G401 (cell line): Measurements from ENCODE around the gene DNAJC17. TPM values are rescaled to one million over a fixed set of nuclear protein-coding genes. Genes with fewer than 3 reads are reported as not detected.

Experiments
- total RNA-seq: library from RNA; depleted of rRNA; stranded (reverse); fragments of >200 nt; shearing (Covaris generic); gene quantifications from 2 replicates; pipeline ENCODE4 v1.2.3, GENCODE V29; 2014; rRNA removed

The DNAJC17 gene
- total RNA-seq, 1 experiment from 2014 or later: 100 TPM

Other genes with a start within 250 kb of the DNAJC17 start
- 41.9 and 66.4 TPM in 2 replicates for gene CCDC32, start 242.4 kb downstream of the DNAJC17 start, total RNA-seq
- 21.7 and 33.5 TPM in 2 replicates for gene RPUSD2, start 238.2 kb downstream of the DNAJC17 start, total RNA-seq
- 38.4 and 40.6 TPM in 2 replicates for gene KNL1, start 213.2 kb downstream of the DNAJC17 start, total RNA-seq
- 7.1 and 12.0 TPM in 2 replicates for gene RAD51, start 112.3 kb downstream of the DNAJC17 start, total RNA-seq
- 107 and 114 TPM in 2 replicates for gene RMDN3, start 52.2 kb downstream of the DNAJC17 start, total RNA-seq
- 829 and 1,388 TPM in 2 replicates for gene GCHFR, start 43.4 kb downstream of the DNAJC17 start, total RNA-seq
- gene C15orf62, start 37.5 kb downstream of the DNAJC17 start, total RNA-seq: 3.1 and 4.0 TPM in 2 replicates
- gene ZFYVE19, start 384 bp downstream of the DNAJC17 start, total RNA-seq: 27.5 and 29.2 TPM in 2 replicates
- not detected in 2 replicates for gene PPP1R14D, start 21.2 kb upstream of the DNAJC17 start, total RNA-seq
- 0.62 TPM in 1 of 2 replicates, not detected in the other for gene SPINT1, start 36.6 kb upstream of the DNAJC17 start, total RNA-seq
- 0.24 and 1.7 TPM in 2 replicates for gene RHOV, start 66.8 kb upstream of the DNAJC17 start, total RNA-seq
- 51.4 and 57.3 TPM in 2 replicates for gene VPS18, start 87.0 kb upstream of the DNAJC17 start, total RNA-seq
- gene DLL4, start 121.9 kb upstream of the DNAJC17 start, total RNA-seq: 0.20 and 0.62 TPM in 2 replicates
- 12.4 and 12.9 TPM in 2 replicates for gene CHAC1, start 146.0 kb upstream of the DNAJC17 start, total RNA-seq